ENCODE data around the gene SUSD5. TPM values are rescaled to one million over a fixed set of nuclear protein-coding genes. Genes with fewer than 3 reads are reported as not detected.

The SUSD5 gene
- polyA plus RNA-seq, 1 of the 3 experiments (the other 2 are of a cell fraction) = 1.2 TPM

DNA sequence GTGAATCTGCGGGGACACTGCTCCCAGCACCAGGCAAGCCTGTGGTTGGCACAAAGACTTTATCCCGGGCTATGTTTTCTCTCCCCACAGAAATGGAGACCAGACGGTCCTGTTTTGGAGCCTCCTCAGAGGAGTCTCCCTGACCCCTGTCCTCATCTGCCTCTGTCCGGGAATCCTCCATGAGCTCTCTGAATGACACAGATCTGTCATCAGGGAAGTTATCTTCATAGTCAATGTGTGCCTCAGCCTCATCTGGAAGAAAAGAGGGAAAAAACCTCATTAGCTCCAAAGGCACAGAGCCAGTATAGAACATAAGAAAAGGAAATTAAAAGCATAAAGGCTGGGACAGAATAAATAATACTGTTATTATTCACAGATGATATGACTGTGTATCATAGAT, 64.8 kb downstream of the SUSD5 start:
- Histone ChIP-seq H3K9me2 (no peaks in the 10 kb centered on the region), H3K4me2 (no peak overlapping the region), H3F3A (replicated peaks; ENCODE audit: insufficient read depth) (no peaks in the 10 kb centered on the region), H3K79me2 (ENCODE audit: insufficient read depth) (no peaks in the 10 kb centered on the region), H3K36me3 (replicated peaks in 1 of 2; ENCODE audit: control insufficient read depth in 1 of 2, insufficient read depth in 2 of 2, low read length in 1 of 2) (no peaks in the 10 kb centered on the region), H3K9me3 (no peaks in the 10 kb centered on the region), H3K4me3 (ENCODE audit: low read depth in 2 of 2, low read length in 1 of 2) (no peak overlapping the region), H3K4me1 (ENCODE audit: control insufficient read depth in 1 of 2, insufficient read depth in 2 of 2, low read depth in 1 of 2, low read length in 1 of 2) (peaks cover 0 to 4% of the 10 kb centered on the region in 2 experiments; a peak in 2 of 4 replicates), H4K20me1 (ENCODE audit: insufficient read depth) (no peaks in the 10 kb centered on the region), H3K9ac (no peak overlapping the region), H3K27me3 (ENCODE audit: insufficient read depth) (no peaks in the 10 kb centered on the region), H3K27ac (ENCODE audit: low read depth in 2 of 2, low read length in 1 of 2) (no peak overlapping the region), H2AFZ (ENCODE audit: low read depth) (no peak overlapping the region)
- POLR2A ChIA-PET = no interaction called here
- no peak for DNase-seq
- TF ChIP-seq MEF2A (IDR thresholded peaks at IDR 0.05; ENCODE audit: borderline replicate concordance, low read depth) (no peak), TAF1 (IDR thresholded peaks at IDR 0.05; ENCODE audit: borderline replicate concordance, low read depth, low read length) (no peak), GABPA (IDR thresholded peaks at IDR 0.05; ENCODE audit: low read depth) (no peak), CHD2 (IDR thresholded peaks at IDR 0.05; ENCODE audit: low read length, partially characterized antibody) (no peak), FOSL2 (IDR thresholded peaks at IDR 0.05; ENCODE audit: borderline replicate concordance, low read depth) (no peak), EP300 (IDR thresholded peaks at IDR 0.05; ENCODE audit: borderline replicate concordance in 1 of 2, low read depth in 1 of 2, low read length in 1 of 2) (no peak), TCF12 (IDR thresholded peaks at IDR 0.05) (no peak), IRF3 (IDR thresholded peaks at IDR 0.05; ENCODE audit: low read depth, low read length) (no peak), SMC3 (IDR thresholded peaks at IDR 0.05; ENCODE audit: low read depth, low read length) (no peak), YY1 (IDR thresholded peaks at IDR 0.05; ENCODE audit: low read depth) (no peak), MXI1 (IDR thresholded peaks at IDR 0.05; ENCODE audit: low read depth, low read length) (no peak), POLR2AphosphoS5 (IDR thresholded peaks at IDR 0.05; ENCODE audit: low read depth, low read length) (no peak), MAX (IDR thresholded peaks at IDR 0.05; ENCODE audit: low read depth) (no peak), EZH2phosphoT487 (IDR thresholded peaks at IDR 0.05; ENCODE audit: borderline replicate concordance, low read depth) (no peak), RAD21 (IDR thresholded peaks at IDR 0.05; ENCODE audit: low read length) (no peak), RFX5 (IDR thresholded peaks at IDR 0.05; ENCODE audit: low read length) (no peak)
- TF ChIP-seq, protein P1, sequence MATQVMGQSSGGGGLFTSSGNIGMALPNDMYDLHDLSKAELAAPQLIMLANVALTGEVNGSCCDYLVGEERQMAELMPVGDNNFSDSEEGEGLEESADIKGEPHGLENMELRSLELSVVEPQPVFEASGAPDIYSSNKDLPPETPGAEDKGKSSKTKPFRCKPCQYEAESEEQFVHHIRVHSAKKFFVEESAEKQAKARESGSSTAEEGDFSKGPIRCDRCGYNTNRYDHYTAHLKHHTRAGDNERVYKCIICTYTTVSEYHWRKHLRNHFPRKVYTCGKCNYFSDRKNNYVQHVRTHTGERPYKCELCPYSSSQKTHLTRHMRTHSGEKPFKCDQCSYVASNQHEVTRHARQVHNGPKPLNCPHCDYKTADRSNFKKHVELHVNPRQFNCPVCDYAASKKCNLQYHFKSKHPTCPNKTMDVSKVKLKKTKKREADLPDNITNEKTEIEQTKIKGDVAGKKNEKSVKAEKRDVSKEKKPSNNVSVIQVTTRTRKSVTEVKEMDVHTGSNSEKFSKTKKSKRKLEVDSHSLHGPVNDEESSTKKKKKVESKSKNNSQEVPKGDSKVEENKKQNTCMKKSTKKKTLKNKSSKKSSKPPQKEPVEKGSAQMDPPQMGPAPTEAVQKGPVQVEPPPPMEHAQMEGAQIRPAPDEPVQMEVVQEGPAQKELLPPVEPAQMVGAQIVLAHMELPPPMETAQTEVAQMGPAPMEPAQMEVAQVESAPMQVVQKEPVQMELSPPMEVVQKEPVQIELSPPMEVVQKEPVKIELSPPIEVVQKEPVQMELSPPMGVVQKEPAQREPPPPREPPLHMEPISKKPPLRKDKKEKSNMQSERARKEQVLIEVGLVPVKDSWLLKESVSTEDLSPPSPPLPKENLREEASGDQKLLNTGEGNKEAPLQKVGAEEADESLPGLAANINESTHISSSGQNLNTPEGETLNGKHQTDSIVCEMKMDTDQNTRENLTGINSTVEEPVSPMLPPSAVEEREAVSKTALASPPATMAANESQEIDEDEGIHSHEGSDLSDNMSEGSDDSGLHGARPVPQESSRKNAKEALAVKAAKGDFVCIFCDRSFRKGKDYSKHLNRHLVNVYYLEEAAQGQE (IDR thresholded peaks at IDR 0.05; ENCODE audit: low read depth, low read length) = no peak
- TF ChIP-seq, protein P2, sequence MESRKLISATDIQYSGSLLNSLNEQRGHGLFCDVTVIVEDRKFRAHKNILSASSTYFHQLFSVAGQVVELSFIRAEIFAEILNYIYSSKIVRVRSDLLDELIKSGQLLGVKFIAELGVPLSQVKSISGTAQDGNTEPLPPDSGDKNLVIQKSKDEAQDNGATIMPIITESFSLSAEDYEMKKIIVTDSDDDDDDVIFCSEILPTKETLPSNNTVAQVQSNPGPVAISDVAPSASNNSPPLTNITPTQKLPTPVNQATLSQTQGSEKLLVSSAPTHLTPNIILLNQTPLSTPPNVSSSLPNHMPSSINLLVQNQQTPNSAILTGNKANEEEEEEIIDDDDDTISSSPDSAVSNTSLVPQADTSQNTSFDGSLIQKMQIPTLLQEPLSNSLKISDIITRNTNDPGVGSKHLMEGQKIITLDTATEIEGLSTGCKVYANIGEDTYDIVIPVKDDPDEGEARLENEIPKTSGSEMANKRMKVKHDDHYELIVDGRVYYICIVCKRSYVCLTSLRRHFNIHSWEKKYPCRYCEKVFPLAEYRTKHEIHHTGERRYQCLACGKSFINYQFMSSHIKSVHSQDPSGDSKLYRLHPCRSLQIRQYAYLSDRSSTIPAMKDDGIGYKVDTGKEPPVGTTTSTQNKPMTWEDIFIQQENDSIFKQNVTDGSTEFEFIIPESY (IDR thresholded peaks at IDR 0.05; ENCODE audit: borderline replicate concordance, low read depth) = no peak
- CTCF ChIA-PET = interaction anchor here (1.3 to 1.8 kb wide), 3 partner anchors 9 to 219 kb away, joined by 4 to 7 read pairs (median 5); no protein-coding TSS in a partner anchor
- WGBS (ENCODE audit: low lambda C conversion rate) = 86% methylated on average over 3 of the region's 4 CpGs

Measured in SK-N-SH (cell line).